A673 (cell line): Measurements from ENCODE around the gene INTS1. TPM values are rescaled to one million over a fixed set of nuclear protein-coding genes. Genes with fewer than 3 reads are reported as not detected.

Source experiments
- BruUV-seq: library from RNA; stranded (reverse); fragments of 400-500 nt; replicated peaks from 2 replicates; lab custom pipeline; 2021; lab: Mats Ljungman, UMichigan
- CTCF ChIA-PET: fragments of 300-600 bp; sonication (Branson Sonifier 250); formaldehyde crosslinking; loops from one replicate; lab custom pipeline; 2022; ENCODE audit warnings: antibody characterized with exemption; lab: Charles Lee
- POLR2A ChIA-PET: fragments of 300-600 bp; sonication (Branson Sonifier 250); formaldehyde crosslinking; loops from one replicate; lab custom pipeline; 2022; ENCODE audit warnings: antibody characterized with exemption; ENCODE audit not compliant: low non-redundant PET; lab: Charles Lee
- DNase-seq: peaks from one replicate; pipeline ENCODE4 v3.0.0-alpha.2; 2015; ENCODE audit warnings: low spot score
- H3K27ac ChIP-seq: fragments of 200-600 bp; sonication (generic); 2 replicates; pipeline ENCODE4 v1.5.1; 2016; ENCODE audit warnings: mixed run types, low read depth, mild to moderate bottlenecking, mixed read lengths, antibody characterized with exemption, low read length; ENCODE audit not compliant: poor library complexity, severe bottlenecking
- H3K27me3 ChIP-seq: fragments of 200-600 bp; sonication (generic); replicated peaks from 2 replicates; pipeline ENCODE4 v1.6.1; 2017; ENCODE audit warnings: mixed run types, low read depth, mild to moderate bottlenecking, mixed read lengths, antibody characterized with exemption, low read length; ENCODE audit not compliant: insufficient read depth, poor library complexity
- H3K36me3 ChIP-seq: fragments of 200-600 bp; sonication (generic); 2 replicates; pipeline ENCODE4 v1.6.1; 2016; ENCODE audit warnings: mixed run types, mild to moderate bottlenecking, mixed read lengths, antibody characterized with exemption, low read length; ENCODE audit not compliant: insufficient read depth, poor library complexity, severe bottlenecking
- H3K4me1 ChIP-seq: fragments of 200-600 bp; sonication (generic); 2 replicates; pipeline ENCODE4 v1.6.1; 2017; ENCODE audit warnings: mixed run types, mild to moderate bottlenecking, mixed read lengths, antibody characterized with exemption, low read length; ENCODE audit not compliant: insufficient read depth, poor library complexity, severe bottlenecking
- H3K4me3 ChIP-seq: fragments of 200-600 bp; sonication (generic); 2 replicates; pipeline ENCODE4 v1.5.1; 2016; ENCODE audit warnings: low read depth, mixed run types, mild to moderate bottlenecking, mixed read lengths, low read length; ENCODE audit not compliant: poor library complexity, severe bottlenecking
- H3K9me3 ChIP-seq: fragments of 200-600 bp; sonication (generic); 2 replicates; pipeline ENCODE4 v1.6.1; 2016; ENCODE audit warnings: mixed run types, low read depth, mild to moderate bottlenecking, mixed read lengths, antibody characterized with exemption, low read length; ENCODE audit not compliant: poor library complexity, severe bottlenecking
- CTCF ChIP-seq: fragments of 300-800, 200-600 bp; sonication (generic); conservative IDR thresholded peaks from 2 replicates; pipeline ENCODE4 v1.5.1; 2017; ENCODE audit warnings: low read depth, mild to moderate bottlenecking, antibody characterized with exemption, low read length, moderate library complexity, mixed read lengths
- EZH2 ChIP-seq: fragments of 200-600 bp; sonication (generic); IDR thresholded peaks from 2 replicates; pipeline ENCODE4 v1.6.1; 2017; ENCODE audit warnings: borderline replicate concordance, low read depth, mild to moderate bottlenecking, mixed read lengths, antibody characterized with exemption, low read length; ENCODE audit not compliant: poor library complexity, severe bottlenecking
- intact Hi-C: fragments of 100-400 bp; cut with micrococcal nuclease; formaldehyde crosslinking; loops from one replicate; pipeline ENCODE4 v1.10.0; 2022; ENCODE audit not compliant: unreplicated experiment
- total RNA-seq: library from RNA; stranded (reverse); gene quantifications from 2 replicates; pipeline ENCODE4 v1.2.3, GENCODE V29; 2021

INTS1 gene
- total RNA-seq, 1 experiment from 2014 or later: 129 TPM

- POLR2A ChIA-PET: interaction anchor here (0.6 kb wide), 1 partner anchor 39 kb away, joined by 4 read pairs; no protein-coding TSS in a partner anchor
- Histone ChIP-seq H3K4me1 (peaks cover 10% of the 10 kb centered on the region), H3K27ac (no peak overlapping the region), H3K27me3 (no peaks in the 10 kb centered on the region), H3K9me3 (no peaks in the 10 kb centered on the region), H3K4me3 (no peak overlapping the region), H3K36me3 (no peaks in the 10 kb centered on the region)
- CTCF ChIA-PET: no interaction called here
- intact Hi-C loops: no loop called here
- no TSS peak for BruUV-seq
- no peak for TF ChIP-seq EZH2
- no peak for TF ChIP-seq CTCF
- no peak for DNase-seq
Observed at GRCh38 chr7:1514995-1515401, 10.8 kb upstream of the INTS1 start.

GRCh38 chr7:1514407-1514806 lies 10.2 kb upstream of the INTS1 start:
- POLR2A ChIA-PET: interaction anchor here (0.6 kb wide), 1 partner anchor 39 kb away, joined by 4 read pairs; no protein-coding TSS in a partner anchor
- Histone ChIP-seq H3K4me3 (no peak overlapping the region), H3K9me3 (no peaks in the 10 kb centered on the region), H3K4me1 (peaks cover 10% of the 10 kb centered on the region), H3K27me3 (no peaks in the 10 kb centered on the region), H3K27ac (no peak overlapping the region), H3K36me3 (no peaks in the 10 kb centered on the region)
- TF ChIP-seq EZH2 (no peak), CTCF (no peak)
- intact Hi-C loops: no loop called here
- BruUV-seq: no TSS peak
- DNase-seq: no peak
- CTCF ChIA-PET: no interaction called here

GRCh38 chr7:1513657-1514095 lies 9.5 kb upstream of the INTS1 start:
- intact Hi-C loops: no loop called here
- H3K27ac ChIP-seq: peak overlapping the region; percentile 65
- H3K36me3 ChIP-seq: no peaks in the 10 kb centered on the region
- no peak for TF ChIP-seq EZH2
- no peak for TF ChIP-seq CTCF
- no peak overlapping the region for H3K4me3 ChIP-seq
- peaks cover 10% of the 10 kb centered on the region for H3K4me1 ChIP-seq
- CTCF ChIA-PET: no interaction called here
- H3K27me3 ChIP-seq: no peaks in the 10 kb centered on the region
- BruUV-seq: no TSS peak
- POLR2A ChIA-PET: no interaction called here
- no peak for DNase-seq
- no peaks in the 10 kb centered on the region for H3K9me3 ChIP-seq
